ENCODE results near the gene DGLUCY.

DGLUCY gene

DNA sequence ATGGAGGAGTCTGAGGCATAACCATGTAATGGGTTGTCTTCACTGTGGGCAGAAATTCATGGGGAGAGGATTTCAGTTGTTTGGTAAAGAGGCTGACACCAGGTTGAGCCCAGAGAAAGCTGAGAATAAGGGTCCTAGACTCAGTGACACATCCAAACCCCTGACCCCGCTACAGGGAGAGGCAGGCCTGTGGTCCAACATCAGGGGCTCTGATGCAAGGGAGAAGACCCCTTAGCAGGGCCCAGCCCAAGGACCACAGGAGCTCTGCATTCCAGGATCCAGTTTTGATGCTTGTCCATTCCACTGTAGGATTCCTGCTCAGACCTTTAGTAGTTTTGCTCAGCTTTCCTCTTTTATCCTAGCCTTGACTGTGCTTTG, 115.1 kb downstream of the DGLUCY start:
- Histone ChIP-seq H3K9ac (ENCODE audit: low read depth in 1 of 2, low read length in 2 of 2) (no peak overlapping the region), H3K9me3 (ENCODE audit: control insufficient read depth in 1 of 2, low read length in 2 of 2) (no peaks in the 10 kb centered on the region), H3K27ac (ENCODE audit: low read depth, low read length) (no peak overlapping the region), H3K4me1 (ENCODE audit: control insufficient read depth in 1 of 2, insufficient read depth in 2 of 2, low read length in 2 of 2) (peaks cover 27 to 41% of the 10 kb centered on the region in 2 donors), H3K27me3 (ENCODE audit: control insufficient read depth in 1 of 2, insufficient read depth in 2 of 2, low read length in 2 of 2) (no peaks in the 10 kb centered on the region), H3K36me3 (ENCODE audit: control insufficient read depth in 1 of 2, insufficient read depth in 2 of 2, low read length in 2 of 2) (peaks cover 13 to 45% of the 10 kb centered on the region in 2 donors), H3K4me3 (ENCODE audit: low read depth in 1 of 2, low read length in 2 of 2) (no peak overlapping the region)

DNA sequence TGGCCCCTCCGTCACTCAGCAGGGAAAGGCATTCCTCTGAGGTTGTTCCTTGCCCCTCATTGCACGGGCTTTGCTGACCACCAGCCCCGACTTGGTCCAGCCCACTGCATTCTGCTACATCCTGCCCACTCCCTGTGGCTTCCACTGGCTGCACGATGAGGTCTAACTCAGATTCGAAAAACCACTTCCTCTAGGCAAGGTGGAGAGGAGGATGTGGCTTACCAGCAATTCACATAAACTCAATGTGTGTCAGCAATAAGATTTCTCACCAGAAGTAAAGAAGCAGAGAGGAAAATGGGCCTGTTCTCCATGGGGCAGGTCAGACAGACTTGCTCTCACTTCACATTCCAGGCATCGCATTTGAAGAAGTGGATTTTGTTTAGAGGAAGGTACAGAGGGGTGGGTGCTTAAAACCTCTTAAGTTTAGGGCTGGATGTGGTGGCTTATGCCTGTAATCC, 115.9 kb downstream of the DGLUCY start:
- Histone ChIP-seq H3K4me3 (ENCODE audit: low read depth in 1 of 2, low read length in 2 of 2) (peak overlapping the region in 1 of 2 donors; percentile 23), H3K4me1 (ENCODE audit: control insufficient read depth in 1 of 2, insufficient read depth in 2 of 2, low read length in 2 of 2) (peaks cover 27 to 41% of the 10 kb centered on the region in 2 donors), H3K36me3 (ENCODE audit: control insufficient read depth in 1 of 2, insufficient read depth in 2 of 2, low read length in 2 of 2) (peaks cover 9 to 39% of the 10 kb centered on the region in 2 donors), H3K27me3 (ENCODE audit: control insufficient read depth in 1 of 2, insufficient read depth in 2 of 2, low read length in 2 of 2) (no peaks in the 10 kb centered on the region), H3K9ac (ENCODE audit: low read depth in 1 of 2, low read length in 2 of 2) (no peak overlapping the region), H3K27ac (ENCODE audit: low read depth, low read length) (no peak overlapping the region), H3K9me3 (ENCODE audit: control insufficient read depth in 1 of 2, low read length in 2 of 2) (no peaks in the 10 kb centered on the region)

DNA sequence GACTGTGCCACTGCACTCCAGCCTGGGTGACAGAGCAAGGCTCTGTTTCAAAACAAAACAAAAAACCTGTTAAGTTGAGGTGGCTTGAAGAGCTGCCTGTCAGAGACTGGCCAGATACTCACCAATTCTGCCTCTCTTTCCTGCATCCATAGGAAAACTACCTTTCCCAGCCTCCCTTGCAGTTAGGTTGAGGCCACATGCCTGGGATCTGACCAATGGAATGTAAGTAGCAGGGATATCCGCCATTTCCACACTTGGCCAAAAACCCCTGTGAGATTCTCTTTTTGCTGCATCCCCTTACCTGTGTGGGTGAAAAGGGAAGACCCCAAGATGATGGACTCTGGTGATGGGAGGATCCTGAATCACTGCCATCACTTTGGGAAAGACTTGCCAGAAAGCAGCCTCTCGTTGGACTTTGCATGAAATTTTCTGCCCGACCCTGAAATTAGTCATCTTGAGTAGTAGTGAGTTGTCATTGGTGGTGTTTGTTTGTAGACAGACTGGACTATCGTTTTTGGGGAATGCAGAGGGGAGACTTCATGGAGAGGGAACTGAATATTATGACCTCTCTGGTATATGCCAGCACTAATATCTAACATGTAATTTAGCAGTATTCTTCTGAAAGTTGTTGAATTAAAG, 116.6 kb downstream of the DGLUCY start:
- Histone ChIP-seq H3K36me3 (ENCODE audit: control insufficient read depth in 1 of 2, insufficient read depth in 2 of 2, low read length in 2 of 2) (peaks cover 5 to 32% of the 10 kb centered on the region in 2 donors), H3K4me1 (ENCODE audit: control insufficient read depth in 1 of 2, insufficient read depth in 2 of 2, low read length in 2 of 2) (peaks cover 27 to 41% of the 10 kb centered on the region in 2 donors), H3K27ac (ENCODE audit: low read depth, low read length) (no peak overlapping the region), H3K4me3 (ENCODE audit: low read depth in 1 of 2, low read length in 2 of 2) (no peak overlapping the region), H3K9me3 (ENCODE audit: control insufficient read depth in 1 of 2, low read length in 2 of 2) (no peaks in the 10 kb centered on the region), H3K9ac (ENCODE audit: low read depth in 1 of 2, low read length in 2 of 2) (no peak overlapping the region), H3K27me3 (ENCODE audit: control insufficient read depth in 1 of 2, insufficient read depth in 2 of 2, low read length in 2 of 2) (no peaks in the 10 kb centered on the region)

DNA sequence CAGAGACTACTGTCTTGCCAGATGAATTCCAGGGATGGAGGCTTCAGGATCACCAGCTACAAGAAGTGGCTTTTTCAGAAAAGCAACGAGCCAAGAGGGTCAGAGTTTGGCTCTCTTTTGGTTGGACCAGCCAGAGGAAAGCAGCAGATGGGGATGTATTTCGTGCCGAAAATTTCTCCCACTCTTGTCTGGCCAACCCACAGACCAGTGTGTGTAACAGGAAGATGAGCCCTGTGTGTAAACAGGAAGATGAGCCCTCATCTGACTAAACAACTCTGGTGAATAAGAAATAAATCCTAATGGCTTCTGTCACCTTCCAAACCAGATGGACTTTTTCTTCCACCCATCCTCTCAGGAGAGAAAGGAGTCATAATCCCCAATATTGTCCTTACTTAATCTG, 117.6 kb downstream of the DGLUCY start:
- peaks cover 5 to 32% of the 10 kb centered on the region in 2 donors for H3K36me3 ChIP-seq (ENCODE audit: control insufficient read depth in 1 of 2, insufficient read depth in 2 of 2, low read length in 2 of 2)
- H3K4me1 ChIP-seq (ENCODE audit: control insufficient read depth in 1 of 2, insufficient read depth in 2 of 2, low read length in 2 of 2), result peaks cover 27 to 41% of the 10 kb centered on the region in 2 donors
- no peak overlapping the region for H3K27ac ChIP-seq (ENCODE audit: low read depth, low read length)

DNA sequence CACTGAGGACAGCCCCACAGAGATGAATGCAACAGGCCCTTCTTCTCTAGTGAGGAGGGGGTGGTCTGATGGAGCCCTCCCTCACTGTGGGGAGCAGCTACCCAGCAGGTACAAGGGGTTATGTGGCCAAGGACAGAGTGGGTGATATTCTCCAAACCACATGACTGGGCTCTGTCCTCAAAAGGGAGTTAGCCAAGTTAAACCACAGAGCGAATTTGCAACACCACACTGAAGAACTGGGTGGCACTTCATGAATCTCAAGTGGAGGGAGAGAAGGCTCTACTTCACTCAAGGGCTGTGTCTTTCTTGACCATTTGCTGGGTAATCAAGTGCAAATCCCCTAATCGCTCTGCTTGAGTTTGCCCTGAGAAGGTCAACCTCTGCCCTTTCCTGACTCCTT, 118.2 kb downstream of the DGLUCY start:
- H3K4me3 ChIP-seq (ENCODE audit: low read depth in 1 of 2, low read length in 2 of 2), result peak overlapping the region in 1 of 2 donors; percentile 9
- peaks cover 27 to 41% of the 10 kb centered on the region in 2 donors for H3K4me1 ChIP-seq (ENCODE audit: control insufficient read depth in 1 of 2, insufficient read depth in 2 of 2, low read length in 2 of 2)
- H3K27ac ChIP-seq (ENCODE audit: low read depth, low read length), result no peak overlapping the region
- no peak overlapping the region for H3K9ac ChIP-seq (ENCODE audit: low read depth in 1 of 2, low read length in 2 of 2)
- no peaks in the 10 kb centered on the region for H3K27me3 ChIP-seq (ENCODE audit: control insufficient read depth in 1 of 2, insufficient read depth in 2 of 2, low read length in 2 of 2)
- H3K36me3 ChIP-seq (ENCODE audit: control insufficient read depth in 1 of 2, insufficient read depth in 2 of 2, low read length in 2 of 2), result peaks cover 5 to 31% of the 10 kb centered on the region in 2 donors
- no peaks in the 10 kb centered on the region for H3K9me3 ChIP-seq (ENCODE audit: control insufficient read depth in 1 of 2, low read length in 2 of 2)

More for the DNA sequence above, 117.6 kb downstream of the DGLUCY start:
- Histone ChIP-seq H3K27me3 (ENCODE audit: control insufficient read depth in 1 of 2, insufficient read depth in 2 of 2, low read length in 2 of 2) (no peaks in the 10 kb centered on the region), H3K4me3 (ENCODE audit: low read depth in 1 of 2, low read length in 2 of 2) (no peak overlapping the region), H3K9ac (ENCODE audit: low read depth in 1 of 2, low read length in 2 of 2) (no peak overlapping the region), H3K9me3 (ENCODE audit: control insufficient read depth in 1 of 2, low read length in 2 of 2) (no peaks in the 10 kb centered on the region)

DNA sequence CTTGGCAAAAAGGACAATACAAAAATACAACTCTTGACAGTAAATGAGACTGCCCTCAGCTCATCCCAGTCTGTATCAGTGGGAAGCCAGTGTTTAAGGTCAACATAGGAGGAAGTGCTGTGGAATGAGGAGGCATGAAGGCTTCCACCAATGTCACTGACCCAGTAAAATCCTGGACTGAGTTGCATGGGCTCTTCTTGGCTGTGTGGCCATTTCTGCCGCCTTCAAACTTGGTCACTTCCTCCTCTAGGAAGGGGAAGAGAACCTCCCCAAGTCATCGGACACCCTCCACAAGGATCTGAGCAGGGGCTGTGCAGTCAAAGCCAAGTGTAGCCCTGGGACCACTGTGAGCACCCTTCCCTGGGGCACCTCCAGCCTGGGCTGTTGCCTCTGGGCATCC, 118.7 kb downstream of the DGLUCY start:
- no peaks in the 10 kb centered on the region for H3K9me3 ChIP-seq (ENCODE audit: control insufficient read depth in 1 of 2, low read length in 2 of 2)
- H3K4me1 ChIP-seq (ENCODE audit: control insufficient read depth in 1 of 2, insufficient read depth in 2 of 2, low read length in 2 of 2), result peaks cover 27 to 41% of the 10 kb centered on the region in 2 donors
- no peak overlapping the region for H3K9ac ChIP-seq (ENCODE audit: low read depth in 1 of 2, low read length in 2 of 2)
- H3K27ac ChIP-seq (ENCODE audit: low read depth, low read length), result no peak overlapping the region
- H3K27me3 ChIP-seq (ENCODE audit: control insufficient read depth in 1 of 2, insufficient read depth in 2 of 2, low read length in 2 of 2), result no peaks in the 10 kb centered on the region
- no peak overlapping the region for H3K4me3 ChIP-seq (ENCODE audit: low read depth in 1 of 2, low read length in 2 of 2)
- peaks cover 5 to 26% of the 10 kb centered on the region in 2 donors for H3K36me3 ChIP-seq (ENCODE audit: control insufficient read depth in 1 of 2, insufficient read depth in 2 of 2, low read length in 2 of 2)

DNA sequence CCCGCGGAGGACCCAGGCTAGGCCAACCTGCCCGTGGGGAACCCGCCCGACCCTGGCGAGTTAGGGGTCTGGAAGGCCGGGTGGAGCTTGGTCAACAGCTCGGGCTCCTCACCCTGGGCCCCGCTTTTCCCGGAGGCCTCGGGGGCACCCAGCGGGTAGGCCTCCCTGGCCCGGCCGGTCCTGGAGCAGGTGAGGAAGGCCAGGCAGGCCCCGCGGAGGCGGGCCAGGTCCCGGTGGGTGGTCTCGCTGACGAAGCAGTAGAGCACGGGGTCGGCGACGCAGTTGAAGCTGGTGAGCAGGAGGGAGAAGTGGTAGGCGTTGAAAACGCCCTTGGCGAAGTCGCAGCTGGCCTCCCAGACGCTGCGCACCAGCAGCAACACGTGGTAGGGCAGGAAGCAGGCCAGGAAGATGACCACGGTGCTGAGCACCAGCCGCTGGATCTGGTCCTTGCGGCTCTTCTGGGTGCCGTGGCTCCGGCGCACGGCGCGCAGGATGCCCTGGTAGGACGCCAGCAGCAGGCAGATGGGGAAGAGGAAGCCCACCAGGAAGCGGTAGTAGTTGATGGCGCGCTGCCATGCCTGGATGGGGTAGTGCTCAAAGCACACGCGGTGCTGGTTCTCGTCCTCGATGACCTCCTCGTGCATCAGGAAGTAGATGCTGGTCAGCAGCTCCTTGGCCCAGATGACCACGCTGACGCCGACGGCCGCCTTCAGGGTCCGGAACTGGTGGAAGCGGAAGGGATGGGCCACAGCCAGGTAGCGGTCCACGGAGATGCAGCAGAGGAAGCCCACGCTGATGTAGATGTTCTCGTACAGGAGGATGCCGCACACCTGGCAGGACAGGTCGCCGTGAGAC, 120.3 kb downstream of the DGLUCY start:
- H3K27me3 ChIP-seq (ENCODE audit: control insufficient read depth in 1 of 2, insufficient read depth in 2 of 2, low read length in 2 of 2), result no peaks in the 10 kb centered on the region
- no peak overlapping the region for H3K9ac ChIP-seq (ENCODE audit: low read depth in 1 of 2, low read length in 2 of 2)
- no peaks in the 10 kb centered on the region for H3K9me3 ChIP-seq (ENCODE audit: control insufficient read depth in 1 of 2, low read length in 2 of 2)
- H3K36me3 ChIP-seq (ENCODE audit: control insufficient read depth in 1 of 2, insufficient read depth in 2 of 2, low read length in 2 of 2), result peaks cover 5 to 14% of the 10 kb centered on the region in 2 donors
- H3K4me1 ChIP-seq (ENCODE audit: control insufficient read depth in 1 of 2, insufficient read depth in 2 of 2, low read length in 2 of 2), result peaks cover 27 to 33% of the 10 kb centered on the region in 2 donors
- no peak overlapping the region for H3K4me3 ChIP-seq (ENCODE audit: low read depth in 1 of 2, low read length in 2 of 2)
- H3K27ac ChIP-seq (ENCODE audit: low read depth, low read length), result no peak overlapping the region

DNA sequence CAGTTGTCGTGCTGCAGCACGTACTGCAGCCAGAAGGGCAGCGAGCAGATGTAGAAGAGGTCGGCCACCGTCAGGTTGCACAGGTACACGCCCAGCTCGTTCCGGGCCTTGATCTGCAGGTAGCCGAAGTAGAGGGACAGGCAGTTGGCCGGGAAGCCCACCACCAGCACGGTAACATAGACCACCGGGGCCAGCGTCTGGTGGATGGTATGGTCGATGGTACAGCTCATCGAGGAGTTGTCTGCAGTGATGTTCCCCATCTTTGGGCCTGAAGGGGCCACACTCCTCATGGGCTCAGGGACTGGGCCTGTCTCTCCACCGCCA, 120.9 kb downstream of the DGLUCY start:
- no peak overlapping the region for H3K27ac ChIP-seq (ENCODE audit: low read depth, low read length)
- peaks cover 5 to 10% of the 10 kb centered on the region in 2 donors for H3K36me3 ChIP-seq (ENCODE audit: control insufficient read depth in 1 of 2, insufficient read depth in 2 of 2, low read length in 2 of 2)
- no peak overlapping the region for H3K4me3 ChIP-seq (ENCODE audit: low read depth in 1 of 2, low read length in 2 of 2)
- H3K9ac ChIP-seq (ENCODE audit: low read depth in 1 of 2, low read length in 2 of 2), result no peak overlapping the region
- H3K9me3 ChIP-seq (ENCODE audit: control insufficient read depth in 1 of 2, low read length in 2 of 2), result no peaks in the 10 kb centered on the region
- H3K4me1 ChIP-seq (ENCODE audit: control insufficient read depth in 1 of 2, insufficient read depth in 2 of 2, low read length in 2 of 2), result peaks cover 27% of the 10 kb centered on the region in 2 donors
- H3K27me3 ChIP-seq (ENCODE audit: control insufficient read depth in 1 of 2, insufficient read depth in 2 of 2, low read length in 2 of 2), result no peaks in the 10 kb centered on the region

DNA sequence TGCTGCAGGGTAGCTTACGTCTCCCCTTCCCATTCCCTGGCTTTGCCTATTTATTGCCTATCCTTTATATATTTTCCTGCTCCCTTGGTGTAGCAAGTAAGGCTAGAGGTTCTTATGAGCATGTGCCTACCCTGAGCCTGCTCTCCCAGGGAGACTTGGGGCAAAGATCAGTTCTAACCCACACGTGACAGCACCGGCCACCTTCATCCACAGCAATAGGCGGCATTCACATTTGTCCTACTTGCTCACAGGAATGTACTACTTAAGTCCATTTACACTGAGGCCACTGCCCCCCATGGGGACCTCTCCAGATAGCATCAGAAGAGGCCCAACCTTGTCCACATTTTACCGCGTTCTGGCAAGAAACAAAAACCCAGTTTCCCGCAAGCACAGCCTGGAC, 122.0 kb downstream of the DGLUCY start:
- peaks cover 2 to 3% of the 10 kb centered on the region in 2 donors for H3K36me3 ChIP-seq (ENCODE audit: control insufficient read depth in 1 of 2, insufficient read depth in 2 of 2, low read length in 2 of 2)
- no peaks in the 10 kb centered on the region for H3K27me3 ChIP-seq (ENCODE audit: control insufficient read depth in 1 of 2, insufficient read depth in 2 of 2, low read length in 2 of 2)
- H3K9me3 ChIP-seq (ENCODE audit: control insufficient read depth in 1 of 2, low read length in 2 of 2), result no peaks in the 10 kb centered on the region
- peaks cover 16 to 21% of the 10 kb centered on the region in 2 donors for H3K4me1 ChIP-seq (ENCODE audit: control insufficient read depth in 1 of 2, insufficient read depth in 2 of 2, low read length in 2 of 2)
- no peak overlapping the region for H3K4me3 ChIP-seq (ENCODE audit: low read depth in 1 of 2, low read length in 2 of 2)
- no peak overlapping the region for H3K27ac ChIP-seq (ENCODE audit: low read depth, low read length)
- no peak overlapping the region for H3K9ac ChIP-seq (ENCODE audit: low read depth in 1 of 2, low read length in 2 of 2)

DNA sequence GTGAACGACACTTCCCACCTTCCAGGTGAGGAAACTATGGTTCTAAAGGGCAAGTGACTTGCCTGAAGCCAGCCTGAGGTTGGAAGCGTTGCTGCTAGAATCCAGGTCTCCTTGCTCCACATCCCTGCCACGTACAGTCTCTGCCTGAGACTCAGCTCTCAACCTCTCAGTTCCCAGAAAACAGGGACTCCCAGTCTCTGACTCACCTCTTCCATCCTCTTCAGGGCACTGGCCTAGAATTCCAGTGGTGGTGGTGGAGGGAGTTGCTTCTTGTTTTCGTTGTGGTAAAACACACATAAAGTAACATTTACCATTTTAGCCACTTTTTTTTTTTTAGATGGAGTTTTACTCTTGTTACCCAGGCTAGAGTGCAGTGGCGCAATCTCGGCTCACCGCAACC, 123.3 kb downstream of the DGLUCY start:
- H3K27me3 ChIP-seq (ENCODE audit: control insufficient read depth in 1 of 2, insufficient read depth in 2 of 2, low read length in 2 of 2), result no peaks in the 10 kb centered on the region
- H3K36me3 ChIP-seq (ENCODE audit: control insufficient read depth in 1 of 2, insufficient read depth in 2 of 2, low read length in 2 of 2), result no peaks in the 10 kb centered on the region
- H3K27ac ChIP-seq (ENCODE audit: low read depth, low read length), result no peak overlapping the region
- H3K9me3 ChIP-seq (ENCODE audit: control insufficient read depth in 1 of 2, low read length in 2 of 2), result no peaks in the 10 kb centered on the region
- H3K4me1 ChIP-seq (ENCODE audit: control insufficient read depth in 1 of 2, insufficient read depth in 2 of 2, low read length in 2 of 2), result peaks cover 9 to 10% of the 10 kb centered on the region in 2 donors
- no peak overlapping the region for H3K9ac ChIP-seq (ENCODE audit: low read depth in 1 of 2, low read length in 2 of 2)
- no peak overlapping the region for H3K4me3 ChIP-seq (ENCODE audit: low read depth in 1 of 2, low read length in 2 of 2)
